OCI-LY7 (cell line): ENCODE results near the gene DPEP1. TPM values are rescaled to one million over a fixed set of nuclear protein-coding genes. Genes with fewer than 3 reads are reported as not detected.

Experiments
- BruUV-seq: library from RNA; stranded (reverse); fragments of 400-500 nt; replicated peaks from 2 replicates; lab custom pipeline; 2021; lab: Mats Ljungman, UMichigan
- CTCF ChIA-PET: fragments of 300-600 bp; sonication (Branson Sonifier 250); formaldehyde crosslinking; loops from one replicate; lab custom pipeline; 2022; ENCODE audit warnings: antibody characterized with exemption; ENCODE audit not compliant: unreplicated experiment; lab: Charles Lee
- POLR2A ChIA-PET: fragments of 300-600 bp; sonication (Branson Sonifier 250); formaldehyde crosslinking; loops from one replicate; lab custom pipeline; 2022; ENCODE audit warnings: antibody characterized with exemption; lab: Charles Lee
- DNase-seq: peaks from one replicate; pipeline ENCODE4 v3.0.0-alpha.2; 2015; ENCODE audit warnings: low spot score
- H2AFZ ChIP-seq: fragments of 200-600 bp; sonication (generic), shearing (Covaris generic); 2 replicates; pipeline ENCODE4 v1.6.1; 2014; ENCODE audit warnings: mild to moderate bottlenecking, antibody characterized with exemption, low read length, moderate library complexity
- H3K27ac ChIP-seq: fragments of 200-600 bp; sonication (generic); 2 replicates; pipeline ENCODE4 v1.5.1; 2014; ENCODE audit warnings: mixed run types, low read depth, mild to moderate bottlenecking, moderate library complexity, low read length, inconsistent platforms; ENCODE audit not compliant: poor library complexity, severe bottlenecking
- H3K36me3 ChIP-seq: fragments of 200-600 bp; sonication (generic); 2 replicates; pipeline ENCODE4 v1.6.1; 2014; ENCODE audit warnings: mild to moderate bottlenecking, antibody characterized with exemption, low read length, moderate library complexity, mixed read lengths; ENCODE audit not compliant: insufficient read depth
- H3K4me1 ChIP-seq: fragments of 200-600 bp; sonication (generic); 2 replicates; pipeline ENCODE4 v1.5.1; 2014; ENCODE audit warnings: mild to moderate bottlenecking, low read length; ENCODE audit not compliant: insufficient read depth, poor library complexity, severe bottlenecking
- H3K4me2 ChIP-seq: fragments of 200-600 bp; sonication (generic); 2 replicates; pipeline ENCODE4 v1.6.1; 2014; ENCODE audit warnings: mild to moderate bottlenecking, low read length
- H3K4me3 ChIP-seq: fragments of 200-600 bp; sonication (generic); 2 replicates; pipeline ENCODE4 v1.5.1; 2014; ENCODE audit warnings: mild to moderate bottlenecking, low read depth, low read length; ENCODE audit not compliant: poor library complexity, severe bottlenecking
- H3K79me2 ChIP-seq: fragments of 200-600 bp; sonication (generic); 2 replicates; pipeline ENCODE4 v1.6.1; 2016; ENCODE audit warnings: low read depth, mild to moderate bottlenecking, low read length, moderate library complexity, mixed read lengths; ENCODE audit not compliant: insufficient read depth
- H3K9me2 ChIP-seq: fragments of 200-600 bp; sonication (generic); 2 replicates; pipeline ENCODE4 v1.6.1; 2016; ENCODE audit warnings: mild to moderate bottlenecking, low read length, mixed read lengths; ENCODE audit not compliant: insufficient read depth
- H3K9me3 ChIP-seq: fragments of 200-600 bp; sonication (generic); 2 replicates; pipeline ENCODE4 v1.6.1; 2014; ENCODE audit warnings: mild to moderate bottlenecking, mixed run types, low read length, mixed read lengths
- H4K20me1 ChIP-seq: fragments of 200-600 bp; sonication (generic); 2 replicates; pipeline ENCODE4 v1.6.1; 2014; ENCODE audit warnings: mild to moderate bottlenecking, antibody characterized with exemption, low read length, moderate library complexity, mixed read lengths; ENCODE audit not compliant: insufficient read depth
- EZH2phosphoT487 ChIP-seq: fragments of 200-600 bp; sonication (generic); IDR thresholded peaks from 2 replicates; pipeline ENCODE4 v1.6.1; 2018; ENCODE audit warnings: low read depth, borderline replicate concordance, mild to moderate bottlenecking, mixed run types, antibody characterized with exemption, low read length, moderate library complexity, mixed read lengths
- intact Hi-C: fragments of 100-400 bp; cut with micrococcal nuclease; formaldehyde crosslinking; loops from one replicate; pipeline ENCODE4 v1.10.0; 2022; ENCODE audit not compliant: unreplicated experiment
- total RNA-seq, 2 experiments: library from RNA; depleted of rRNA in 1 of 2; stranded (reverse); fragments of >200 nt in 1 of 2; shearing (Covaris generic) in 1 of 2; gene quantifications; 2 replicates each; pipeline ENCODE4 v1.2.3, GENCODE V29; 2014 to 2022
- TF ChIP-seq, protein P1 (sequence below): fragments of 200-600 bp; sonication (generic); conservative IDR thresholded peaks from 2 replicates; pipeline ENCODE4 v1.5.1; 2014; ENCODE audit warnings: mild to moderate bottlenecking, antibody characterized with exemption, low read length, moderate library complexity, mixed read lengths

DPEP1 gene
- total RNA-seq, 2 experiments from 2014 or later = not detected

DNA sequence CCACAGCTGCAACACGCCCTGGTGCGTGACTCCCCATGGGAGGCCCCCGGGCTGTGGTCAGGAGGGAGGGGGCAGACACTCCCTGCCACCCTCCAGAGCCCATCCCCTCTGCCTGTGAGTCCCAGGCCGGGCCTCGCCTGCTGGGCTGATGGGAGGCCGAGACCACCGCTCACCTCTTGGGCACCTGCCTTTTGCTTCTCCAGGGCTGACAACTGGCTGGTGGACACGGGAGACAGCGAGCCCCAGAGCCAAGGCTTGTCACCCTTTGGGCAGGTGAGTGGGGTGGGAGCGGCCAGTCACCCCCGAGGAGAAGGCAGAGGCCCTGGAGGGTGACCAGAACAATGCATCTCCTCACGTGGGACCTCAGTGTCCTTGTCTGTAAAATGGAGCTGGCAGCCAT lies 23.2 kb downstream of the DPEP1 start:
- H3K36me3 ChIP-seq = no peaks in the 10 kb centered on the region
- intact Hi-C loops = no loop called here
- TF ChIP-seq EZH2phosphoT487 = no peak
- TF ChIP-seq, protein P1, sequence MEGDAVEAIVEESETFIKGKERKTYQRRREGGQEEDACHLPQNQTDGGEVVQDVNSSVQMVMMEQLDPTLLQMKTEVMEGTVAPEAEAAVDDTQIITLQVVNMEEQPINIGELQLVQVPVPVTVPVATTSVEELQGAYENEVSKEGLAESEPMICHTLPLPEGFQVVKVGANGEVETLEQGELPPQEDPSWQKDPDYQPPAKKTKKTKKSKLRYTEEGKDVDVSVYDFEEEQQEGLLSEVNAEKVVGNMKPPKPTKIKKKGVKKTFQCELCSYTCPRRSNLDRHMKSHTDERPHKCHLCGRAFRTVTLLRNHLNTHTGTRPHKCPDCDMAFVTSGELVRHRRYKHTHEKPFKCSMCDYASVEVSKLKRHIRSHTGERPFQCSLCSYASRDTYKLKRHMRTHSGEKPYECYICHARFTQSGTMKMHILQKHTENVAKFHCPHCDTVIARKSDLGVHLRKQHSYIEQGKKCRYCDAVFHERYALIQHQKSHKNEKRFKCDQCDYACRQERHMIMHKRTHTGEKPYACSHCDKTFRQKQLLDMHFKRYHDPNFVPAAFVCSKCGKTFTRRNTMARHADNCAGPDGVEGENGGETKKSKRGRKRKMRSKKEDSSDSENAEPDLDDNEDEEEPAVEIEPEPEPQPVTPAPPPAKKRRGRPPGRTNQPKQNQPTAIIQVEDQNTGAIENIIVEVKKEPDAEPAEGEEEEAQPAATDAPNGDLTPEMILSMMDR = no peak
- no peaks in the 10 kb centered on the region for H3K9me2 ChIP-seq
- no peak overlapping the region for H3K4me3 ChIP-seq
- no peaks in the 10 kb centered on the region for H4K20me1 ChIP-seq
- CTCF ChIA-PET = no interaction called here
- no peak overlapping the region for H3K27ac ChIP-seq
- no peaks in the 10 kb centered on the region for H3K4me1 ChIP-seq
- POLR2A ChIA-PET = no interaction called here
- DNase-seq = no peak
- H3K4me2 ChIP-seq = no peak overlapping the region
- BruUV-seq = no TSS peak
- no peak overlapping the region for H2AFZ ChIP-seq
- no peaks in the 10 kb centered on the region for H3K9me3 ChIP-seq
- H3K79me2 ChIP-seq = no peaks in the 10 kb centered on the region

DNA sequence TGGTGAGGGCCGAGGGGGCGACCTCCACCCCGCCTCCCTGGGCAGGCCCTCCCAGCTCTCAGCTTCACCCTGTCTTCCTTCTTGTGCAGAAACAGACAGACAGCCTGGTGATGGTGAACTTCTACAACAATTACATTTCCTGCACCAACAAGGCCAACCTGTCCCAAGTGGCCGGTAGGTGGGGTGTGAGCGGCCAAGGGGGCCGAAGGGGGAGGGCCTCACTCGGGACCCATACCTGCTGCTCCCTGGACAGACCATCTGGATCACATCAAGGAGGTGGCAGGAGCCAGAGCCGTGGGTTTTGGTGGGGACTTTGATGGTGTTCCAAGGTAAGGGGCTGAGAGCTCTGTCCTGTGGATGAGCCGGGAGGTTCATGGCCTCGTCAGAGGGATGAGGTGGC lies 23.9 kb downstream of the DPEP1 start:
- Histone ChIP-seq H3K4me1 (no peaks in the 10 kb centered on the region), H3K79me2 (no peaks in the 10 kb centered on the region), H3K9me2 (no peaks in the 10 kb centered on the region), H2AFZ (no peak overlapping the region), H3K36me3 (no peaks in the 10 kb centered on the region), H4K20me1 (no peaks in the 10 kb centered on the region), H3K4me2 (no peak overlapping the region), H3K27ac (no peak overlapping the region), H3K9me3 (no peaks in the 10 kb centered on the region), H3K4me3 (no peak overlapping the region)
- no peak for TF ChIP-seq EZH2phosphoT487
- TF ChIP-seq, protein P1 = no peak
- intact Hi-C loops = no loop called here
- POLR2A ChIA-PET = no interaction called here
- CTCF ChIA-PET = no interaction called here
- BruUV-seq = no TSS peak
- no peak for DNase-seq

DNA sequence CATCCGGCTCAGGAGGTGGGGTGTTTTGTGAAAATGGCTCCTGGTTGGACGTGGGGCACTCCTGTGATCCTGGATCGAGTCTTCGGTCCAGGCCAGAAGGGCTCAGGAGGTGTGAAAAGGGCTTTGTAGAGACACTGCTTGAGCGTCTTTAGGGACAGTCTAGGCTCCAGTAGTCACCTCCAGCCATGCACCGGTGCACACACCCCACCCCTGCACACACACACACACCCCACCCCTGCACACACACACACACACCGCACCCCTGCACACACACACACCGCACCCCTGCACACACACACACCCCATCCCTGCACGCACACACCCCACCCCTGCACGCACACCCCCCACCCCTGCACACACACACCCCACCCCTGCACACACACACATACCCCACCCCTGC lies 25.0 kb downstream of the DPEP1 start:
- Histone ChIP-seq H4K20me1 (no peaks in the 10 kb centered on the region), H3K4me1 (no peaks in the 10 kb centered on the region), H2AFZ (no peak overlapping the region), H3K4me3 (no peak overlapping the region), H3K36me3 (no peaks in the 10 kb centered on the region), H3K9me2 (no peaks in the 10 kb centered on the region), H3K27ac (no peak overlapping the region), H3K9me3 (no peaks in the 10 kb centered on the region), H3K4me2 (no peak overlapping the region), H3K79me2 (no peaks in the 10 kb centered on the region)
- intact Hi-C loops = no loop called here
- TF ChIP-seq, protein P1 = no peak
- no peak for TF ChIP-seq EZH2phosphoT487
- ChIA-PET CTCF (no interaction called here), POLR2A (no interaction called here)
- no TSS peak for BruUV-seq
- DNase-seq = no peak
